HTERT RPE-1 (cell line): ENCODE results near the gene CMTM7.

Experiments used
- in situ Hi-C: fragments of 300-500 bp; cut with MboI; formaldehyde crosslinking; loops from 4 replicates; pipeline ENCODE4 v1.14.3; 2020; ENCODE audit warnings: low sequenced_read_pairs

Gene CMTM7

DNA sequence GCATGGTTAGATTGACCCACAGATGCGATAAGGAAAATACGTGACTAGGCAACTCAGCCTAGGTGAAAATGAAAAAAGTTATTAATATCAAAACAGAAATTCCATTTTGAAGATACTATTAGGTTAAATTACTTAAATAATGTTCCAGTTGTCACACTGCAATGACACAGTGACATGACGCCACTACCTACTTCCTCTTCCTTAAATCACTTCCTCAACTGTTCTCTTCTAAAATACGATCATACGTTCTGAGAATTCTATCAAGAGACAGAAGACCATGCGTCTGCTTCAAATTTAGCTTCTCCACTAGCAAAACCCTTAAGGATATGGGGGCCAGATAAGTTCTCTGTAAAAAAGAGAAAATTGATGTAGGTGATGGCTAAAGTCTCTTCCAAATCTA lies 92.8 kb downstream of the CMTM7 start:
- in situ Hi-C loops = no loop called here

DNA sequence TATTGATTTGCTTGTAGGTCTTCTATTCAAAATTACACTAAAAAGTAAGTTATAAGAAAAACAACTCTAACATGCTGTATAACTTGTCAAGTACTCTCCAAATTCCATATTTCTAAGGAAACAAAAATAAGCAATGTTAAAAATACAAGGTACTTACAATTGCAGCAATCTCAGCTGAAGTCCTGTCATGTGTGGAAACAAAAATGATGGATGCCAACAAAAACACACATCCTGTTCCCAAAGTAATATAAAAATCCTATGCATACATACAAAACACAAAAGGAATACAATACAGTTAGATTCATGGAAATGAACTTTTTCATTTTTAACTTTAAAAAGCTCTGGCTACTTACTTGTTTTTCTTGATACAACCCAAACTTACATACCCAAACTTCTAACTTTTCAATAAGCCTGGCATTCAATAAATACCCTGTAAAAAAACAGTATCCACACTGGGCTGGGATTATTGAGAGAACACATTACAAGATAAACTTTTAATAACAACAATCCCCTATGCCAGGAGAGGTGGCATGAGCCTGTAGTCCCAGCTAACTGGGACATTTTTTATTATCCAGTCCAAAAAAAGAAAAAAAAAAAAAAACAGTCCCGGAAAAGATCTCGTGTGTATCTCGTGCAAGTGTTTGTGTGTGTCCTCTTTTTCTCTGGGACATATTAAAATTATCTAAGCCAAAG lies 96.3 kb downstream of the CMTM7 start:
- in situ Hi-C loops = no loop called here

DNA sequence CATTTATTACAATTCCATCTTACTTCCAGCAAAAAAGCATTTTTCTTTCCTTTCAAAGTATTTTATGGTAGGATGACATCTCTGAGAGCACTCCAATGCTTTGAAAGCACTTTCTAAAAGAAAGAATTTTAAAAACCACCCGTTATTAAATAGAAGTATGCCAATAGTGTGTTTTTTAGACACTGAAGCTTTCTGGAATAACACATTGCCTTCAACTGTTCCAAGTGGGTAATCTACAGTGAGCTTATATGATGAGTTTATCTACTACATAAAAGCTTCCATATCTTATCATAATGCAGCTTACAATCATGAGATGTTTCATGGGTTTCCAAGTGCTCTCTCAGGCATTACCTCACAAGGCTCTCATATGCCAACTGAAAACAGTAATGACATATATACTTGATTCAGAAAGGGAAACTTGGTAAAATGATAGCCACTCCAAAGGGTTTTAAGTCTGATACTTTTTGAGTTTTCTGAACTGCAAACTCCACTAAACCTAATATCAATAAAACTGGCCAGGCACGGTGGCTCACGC lies 96.9 kb downstream of the CMTM7 start:
- in situ Hi-C loops = no loop called here

DNA sequence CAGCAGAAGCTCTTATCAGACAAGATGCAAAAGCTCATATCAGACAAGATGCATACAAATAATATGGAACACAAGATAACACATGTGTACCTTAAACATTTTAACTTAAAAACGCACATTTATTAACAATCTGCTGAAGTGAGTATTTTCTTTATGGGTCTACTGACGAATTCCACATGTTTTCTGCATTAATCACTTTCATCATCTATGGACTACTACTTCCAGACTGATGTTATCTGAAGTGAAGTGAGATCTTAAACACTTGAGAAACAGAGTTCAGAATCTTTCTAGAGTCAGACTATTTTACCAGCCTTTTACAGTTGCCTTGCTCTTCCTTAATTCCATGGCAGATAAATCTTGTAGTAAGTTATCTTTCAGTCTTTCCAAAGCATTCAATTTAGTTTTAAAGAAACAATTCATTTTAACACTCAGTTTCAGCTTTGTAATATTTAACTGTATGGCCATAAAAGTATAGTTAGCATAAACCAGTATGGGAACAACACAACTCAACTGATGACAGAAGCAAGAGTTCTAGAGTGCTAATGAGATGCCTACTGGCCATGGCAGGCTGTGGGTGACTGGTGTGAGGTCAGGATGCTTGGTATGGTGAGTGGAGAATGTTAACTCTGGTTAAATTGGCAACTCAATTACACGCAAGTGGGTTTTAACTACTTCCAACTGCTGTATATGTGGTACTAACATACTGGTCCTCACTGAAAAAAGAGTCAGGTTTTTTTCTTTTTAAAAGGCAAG lies 101.2 kb downstream of the CMTM7 start:
- in situ Hi-C loops = no loop called here

DNA sequence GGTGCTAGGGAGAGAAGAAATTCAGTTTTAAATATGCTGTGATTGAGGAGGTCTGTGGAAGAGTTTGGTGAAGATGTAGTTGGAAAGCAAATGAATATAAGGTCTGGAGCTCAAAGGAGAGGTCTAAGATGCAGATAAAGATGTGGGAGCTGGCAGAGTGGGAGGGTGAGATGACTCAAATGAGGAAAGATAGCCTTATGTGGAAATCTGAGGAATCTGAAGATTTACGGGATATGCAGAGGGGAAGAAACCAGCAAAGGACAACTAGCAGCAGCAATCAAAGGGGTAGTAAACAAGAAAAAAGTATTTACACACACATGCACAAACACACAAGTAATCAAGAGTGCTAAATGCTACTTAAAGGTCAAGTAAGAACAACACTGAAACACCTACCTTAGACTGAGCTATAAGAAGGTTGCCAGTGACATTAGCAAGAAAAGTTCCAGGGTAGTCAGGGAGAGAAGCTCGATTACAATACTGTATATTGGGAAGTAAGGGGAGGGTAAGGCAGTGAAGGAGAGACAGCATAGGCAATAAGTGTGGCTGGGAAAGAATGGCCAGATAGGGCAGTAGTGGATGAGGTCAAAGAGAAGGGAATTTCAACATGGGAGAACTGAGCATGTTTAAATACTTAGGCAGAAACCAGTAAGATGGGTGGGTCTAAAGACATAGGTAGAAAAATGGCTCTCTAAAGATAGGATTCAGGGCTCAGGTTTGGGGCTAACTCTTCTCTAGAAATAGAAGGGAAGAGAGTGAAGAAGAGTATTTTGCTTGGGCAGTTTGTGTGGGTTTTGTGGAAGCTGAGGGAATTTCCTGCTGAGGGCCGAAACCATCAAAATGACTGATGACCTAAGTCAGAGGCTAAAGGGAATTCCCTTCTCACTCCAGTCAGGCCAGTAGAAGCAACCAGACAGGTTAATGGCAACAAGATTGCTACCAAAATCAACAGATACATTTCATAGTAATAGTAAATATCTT lies 102.1 kb downstream of the CMTM7 start:
- in situ Hi-C loops = no loop called here

DNA sequence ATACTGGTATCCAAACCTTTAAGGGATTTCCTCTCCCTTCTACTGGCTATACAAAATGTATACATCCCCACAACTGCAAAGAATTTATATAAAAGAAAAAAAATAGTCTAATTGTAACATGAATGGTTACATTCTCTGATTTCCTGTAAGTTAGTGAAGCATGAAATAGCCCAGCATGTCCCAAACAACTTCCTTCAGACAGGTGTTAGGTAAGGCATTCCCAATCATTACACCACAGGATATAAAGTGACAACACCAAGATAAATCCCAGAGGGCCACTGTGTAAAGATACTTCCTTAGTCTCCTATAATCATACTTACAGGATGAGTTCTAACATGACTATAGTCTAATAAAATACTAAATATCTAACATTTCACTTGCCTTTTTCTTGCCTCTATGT lies 103.4 kb downstream of the CMTM7 start:
- in situ Hi-C loops = no loop called here

DNA sequence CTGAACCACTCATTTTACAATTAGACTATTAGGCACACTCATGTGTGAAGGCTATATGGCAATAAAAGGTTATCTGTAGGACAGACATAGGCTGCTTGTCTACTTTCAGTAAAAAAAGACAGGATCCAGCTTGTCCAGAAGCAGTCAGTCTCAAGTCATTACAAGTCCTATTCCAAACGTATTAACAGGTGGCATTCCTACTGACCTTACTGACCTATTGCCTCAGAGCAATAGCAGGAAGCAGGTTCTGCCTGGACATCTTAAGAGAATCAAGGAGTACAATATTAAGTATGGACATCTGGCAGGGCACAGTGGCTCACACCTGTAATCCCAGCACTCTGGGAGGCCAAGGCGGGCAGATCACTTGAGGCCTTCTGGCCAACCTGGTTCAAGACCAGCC lies 104.0 kb downstream of the CMTM7 start:
- in situ Hi-C loops = no loop called here

DNA sequence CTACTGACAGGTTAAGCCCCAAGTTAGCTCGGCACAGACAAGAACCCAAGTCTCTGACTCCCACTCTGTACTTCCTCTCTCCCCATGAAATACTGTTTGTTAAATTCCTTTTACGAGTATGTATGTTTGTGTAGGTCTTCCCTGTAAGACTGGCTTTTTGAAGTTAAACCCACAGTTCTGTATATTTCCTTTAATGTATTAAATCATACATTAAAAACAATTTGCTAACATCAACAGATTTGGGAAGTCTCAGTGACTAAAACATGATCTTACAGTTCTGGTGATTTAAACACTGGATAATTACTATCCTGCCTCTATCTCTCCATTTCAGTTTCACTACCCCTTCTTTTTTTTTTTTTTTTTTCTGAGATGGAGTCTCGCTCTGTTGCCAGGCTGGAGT lies 106.6 kb downstream of the CMTM7 start:
- in situ Hi-C loops = no loop called here

DNA sequence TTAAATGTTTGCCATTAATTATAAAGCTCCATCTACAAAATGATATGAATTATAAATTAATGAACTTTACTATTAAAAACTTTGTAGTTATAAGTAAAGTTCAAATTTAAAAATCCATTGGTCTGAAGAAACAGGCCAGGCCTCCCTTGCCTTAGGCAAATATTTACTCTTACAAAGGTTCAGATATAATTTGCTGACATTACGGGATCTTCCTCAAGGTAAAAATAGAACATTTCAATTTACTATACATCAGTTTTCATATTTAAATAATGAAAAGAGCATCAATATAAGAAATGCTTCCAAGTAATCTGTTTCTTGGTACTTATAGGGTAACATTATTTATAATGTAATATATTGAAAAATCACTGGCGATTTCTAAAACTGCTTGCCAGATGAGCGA lies 107.3 kb downstream of the CMTM7 start:
- in situ Hi-C loops = no loop called here

DNA sequence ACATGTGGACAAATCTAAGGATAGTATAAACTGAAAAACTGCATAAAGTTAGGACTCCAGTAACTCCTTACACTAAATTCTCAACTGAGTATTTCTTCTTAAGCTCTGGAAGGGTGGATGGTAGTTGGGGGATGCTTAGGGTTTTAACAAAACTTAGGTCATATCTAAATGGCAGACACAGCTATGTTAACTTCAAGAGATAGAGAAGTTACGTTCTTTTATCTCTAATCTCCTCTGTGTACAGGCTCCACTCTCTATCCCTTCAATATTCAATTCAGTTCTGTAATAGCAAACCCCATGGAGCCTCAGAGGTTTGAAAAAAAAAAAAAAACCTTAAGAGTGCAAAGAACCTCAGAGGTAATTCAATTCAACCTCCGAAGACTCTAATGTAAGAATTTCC lies 107.9 kb downstream of the CMTM7 start:
- in situ Hi-C loops = no loop called here

DNA sequence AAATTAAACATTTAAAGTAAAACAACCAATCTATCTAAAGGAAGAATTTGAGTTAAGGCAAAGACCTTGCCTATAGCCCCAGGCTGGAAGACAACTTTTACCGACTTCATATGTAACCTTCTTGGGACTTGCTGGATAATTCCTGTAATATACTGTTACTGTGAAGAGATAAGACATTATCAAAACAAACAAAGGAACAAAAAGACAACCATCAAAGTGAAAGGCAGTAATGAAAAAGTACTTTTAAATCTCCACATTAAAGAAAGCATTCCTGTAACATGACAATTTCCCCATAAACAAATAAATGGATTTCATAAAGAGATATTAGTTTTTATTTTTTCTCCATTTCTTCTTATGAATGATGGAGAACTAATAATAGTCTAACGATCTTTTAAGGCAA lies 108.6 kb downstream of the CMTM7 start:
- in situ Hi-C loops = no loop called here

DNA sequence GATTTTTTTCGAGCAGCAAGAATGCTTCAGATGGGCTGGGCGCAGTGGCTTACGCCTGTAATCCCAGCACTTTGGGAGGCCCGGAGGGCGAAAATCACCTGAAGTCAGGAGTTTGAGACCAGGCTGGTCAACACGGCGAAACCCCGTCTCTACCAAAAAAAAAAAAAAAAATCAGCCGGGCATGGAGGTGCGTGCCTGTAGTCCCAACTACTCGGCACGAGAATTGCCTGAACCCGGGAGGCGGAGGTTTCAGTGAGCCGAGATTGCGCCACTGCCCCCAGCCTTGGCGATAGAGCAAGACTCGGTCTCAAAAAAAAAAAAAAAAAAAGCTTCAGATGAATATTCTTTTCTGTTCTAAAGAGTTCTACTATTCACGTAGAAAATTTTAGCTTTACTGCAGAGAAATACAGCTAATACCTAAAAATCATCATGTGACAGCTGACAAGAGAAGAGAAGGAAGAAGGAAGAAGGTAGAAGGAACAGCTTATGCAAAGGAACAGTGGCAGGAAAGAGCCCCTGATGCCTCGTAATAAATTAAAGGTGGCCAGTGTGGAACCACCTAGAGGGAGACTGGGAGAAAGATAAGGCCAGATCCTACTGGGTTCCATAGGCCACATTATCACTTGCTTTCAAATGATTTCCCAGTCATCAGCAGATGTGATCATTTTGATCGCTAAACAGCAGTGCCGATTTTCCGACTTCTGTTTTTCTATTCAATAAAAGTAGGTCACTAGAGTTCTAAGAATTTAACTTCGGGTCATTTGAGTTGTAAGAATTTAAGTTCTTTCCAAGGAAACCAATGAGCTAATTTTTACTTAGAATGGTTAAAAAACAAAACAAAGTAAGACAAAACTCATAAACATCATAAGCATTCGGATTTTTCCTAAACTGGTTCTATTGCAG lies 109.5 kb downstream of the CMTM7 start:
- in situ Hi-C loops = no loop called here

DNA sequence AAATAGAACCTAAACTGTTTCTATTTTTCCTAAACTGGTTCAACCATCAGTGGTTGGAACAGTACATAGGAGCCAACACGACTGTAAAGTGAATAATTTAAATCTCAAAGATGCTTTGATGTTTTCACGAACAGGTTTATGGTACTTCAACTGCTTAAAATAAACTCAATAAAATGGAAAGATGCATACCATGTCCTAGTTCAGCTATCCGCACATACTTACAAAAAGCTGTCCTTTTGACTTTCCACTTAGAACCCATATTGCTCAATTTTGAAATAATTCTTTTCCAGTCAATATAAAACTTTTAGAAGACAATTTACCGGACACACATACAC lies 110.1 kb downstream of the CMTM7 start:
- in situ Hi-C loops = no loop called here

DNA sequence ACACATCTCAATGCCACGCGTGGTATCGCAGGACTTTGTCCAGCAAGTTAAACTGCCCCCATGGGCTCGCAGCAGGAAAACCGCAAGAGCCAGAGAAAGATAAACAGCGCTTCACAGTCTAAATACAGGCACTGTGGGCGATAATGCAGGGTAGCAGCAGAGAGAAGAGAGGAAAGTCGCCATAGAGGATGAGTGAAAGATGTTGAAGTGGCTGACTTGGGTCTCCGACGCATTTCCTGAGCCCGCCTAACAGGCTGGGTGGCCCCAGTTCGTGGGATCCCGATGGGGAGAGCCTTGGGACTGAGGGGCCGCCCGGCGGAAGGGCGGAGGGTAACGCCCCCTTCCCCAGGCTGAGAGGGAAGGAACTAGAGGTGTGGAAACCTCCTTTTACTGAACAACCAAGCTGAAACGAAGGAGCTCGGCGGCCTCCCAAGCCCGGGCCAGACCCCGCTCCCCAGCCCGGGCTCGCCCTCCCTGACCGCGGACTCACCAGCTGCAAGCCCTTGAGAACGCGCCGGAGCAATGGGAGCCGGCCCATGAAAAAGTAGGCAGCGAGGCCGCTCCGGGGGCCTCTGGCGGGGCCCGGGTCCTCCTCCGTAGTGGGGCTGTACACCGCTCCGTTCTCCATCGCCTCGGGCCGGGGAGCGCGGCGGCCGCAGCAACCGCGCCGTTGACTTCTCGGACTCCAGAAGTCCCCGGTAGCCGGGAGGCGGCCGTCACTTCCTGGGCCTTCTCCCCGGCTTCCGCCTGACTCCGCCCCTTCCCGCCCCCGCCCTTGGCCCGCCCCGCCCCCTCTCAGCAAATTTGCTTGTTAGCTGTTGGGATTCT lies 110.7 kb downstream of the CMTM7 start, which contains the start of gene CMTM6:
TSS of gene CMTM6 (minus strand) at position 735 of the 828 bp plus-strand sequence. CDS start at position 628, 107 bp downstream.
- in situ Hi-C loops = no loop called here

DNA sequence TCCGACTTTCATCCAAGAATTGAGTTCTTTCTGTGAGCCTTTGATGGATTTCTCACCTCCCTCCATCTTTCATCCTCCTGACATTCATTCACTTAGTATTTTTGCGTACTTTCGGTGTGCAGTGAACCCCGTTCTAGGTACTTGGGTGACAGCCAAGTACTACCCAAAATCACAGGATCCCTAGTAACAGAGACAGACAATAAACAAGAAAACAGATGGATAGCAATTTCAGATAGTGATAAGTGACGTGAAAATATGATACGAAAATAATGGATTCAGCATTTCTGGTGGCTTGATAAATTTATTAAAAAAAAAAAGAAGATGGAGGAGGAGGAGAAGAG lies 111.3 kb downstream of the CMTM7 start:
- in situ Hi-C loops = no loop called here
